Ishikawa (cell line): ENCODE measurements around the gene CETP.

ENCODE experiments used
- CEBPB ChIP-seq: IDR thresholded peaks from 2 replicates; pipeline ENCODE4 v1.6.1; 2012
- CREB1 ChIP-seq: IDR thresholded peaks from 2 replicates; pipeline ENCODE4 v1.6.1; 2012; ENCODE audit warnings: low read depth
- EGR1 ChIP-seq: IDR thresholded peaks from 2 replicates; pipeline ENCODE4 v1.6.1; 2012
- EP300 ChIP-seq: IDR thresholded peaks from 2 replicates; pipeline ENCODE4 v1.6.1; 2012; ENCODE audit warnings: borderline replicate concordance
- FOXM1 ChIP-seq: IDR thresholded peaks from 2 replicates; pipeline ENCODE4 v1.6.1; 2012; ENCODE audit warnings: low read depth, borderline replicate concordance
- NFIC ChIP-seq: IDR thresholded peaks from 2 replicates; pipeline ENCODE4 v1.6.1; 2012
- RAD21 ChIP-seq: IDR thresholded peaks from 2 replicates; pipeline ENCODE4 v1.6.1; 2012; ENCODE audit warnings: low read depth
- TAF1 ChIP-seq: IDR thresholded peaks from 2 replicates; pipeline ENCODE4 v1.6.1; 2012; ENCODE audit warnings: low read depth, mild to moderate bottlenecking
- TCF12 ChIP-seq: IDR thresholded peaks from 2 replicates; pipeline ENCODE4 v1.6.1; 2012; ENCODE audit warnings: low read depth
- TEAD4 ChIP-seq: IDR thresholded peaks from 2 replicates; pipeline ENCODE4 v1.6.1; 2012
- YY1 ChIP-seq: IDR thresholded peaks from 2 replicates; pipeline ENCODE4 v1.6.1; 2012; ENCODE audit warnings: low read depth
- ZBTB7A ChIP-seq: IDR thresholded peaks from 2 replicates; pipeline ENCODE4 v1.6.1; 2012; ENCODE audit warnings: low read depth
- TF ChIP-seq, protein P1 (sequence below): IDR thresholded peaks from 2 replicates; pipeline ENCODE4 v1.6.1; 2012
- TF ChIP-seq, protein P2 (sequence below): IDR thresholded peaks from 2 replicates; pipeline ENCODE4 v1.6.1; 2012; ENCODE audit warnings: low read depth, mild to moderate bottlenecking
- TF ChIP-seq, protein P3 (sequence below): IDR thresholded peaks from 2 replicates; pipeline ENCODE4 v1.6.1; 2012

The CETP gene

DNA sequence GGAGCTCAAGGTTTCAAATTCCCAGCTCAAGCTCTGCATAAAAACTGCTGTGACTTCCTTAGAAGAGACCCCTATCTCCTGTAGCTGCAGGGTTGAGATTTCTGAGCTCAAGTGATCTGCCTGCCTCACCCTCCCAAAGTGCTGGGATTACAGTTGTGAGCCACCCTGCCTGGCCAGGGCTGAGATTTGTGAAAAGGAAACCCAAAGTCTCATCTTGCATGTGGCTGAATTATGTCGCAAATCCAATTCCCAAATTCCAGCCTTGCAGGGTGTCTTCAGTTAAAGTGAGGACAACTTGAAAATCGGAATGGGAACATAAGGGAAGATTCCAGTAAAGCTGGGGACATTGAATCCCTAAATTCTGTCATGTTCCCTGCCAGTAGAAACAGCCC is 14.2 kb upstream of the CETP start:
- TF ChIP-seq RAD21 (no peak), TEAD4 (no peak), CEBPB (no peak), YY1 (no peak), CREB1 (no peak), EGR1 (no peak), TAF1 (no peak), ZBTB7A (no peak), FOXM1 (no peak), EP300 (no peak), NFIC (no peak), TCF12 (no peak)
- TF ChIP-seq, protein P1, sequence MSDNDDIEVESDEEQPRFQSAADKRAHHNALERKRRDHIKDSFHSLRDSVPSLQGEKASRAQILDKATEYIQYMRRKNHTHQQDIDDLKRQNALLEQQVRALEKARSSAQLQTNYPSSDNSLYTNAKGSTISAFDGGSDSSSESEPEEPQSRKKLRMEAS, result no peak
- TF ChIP-seq, protein P2, sequence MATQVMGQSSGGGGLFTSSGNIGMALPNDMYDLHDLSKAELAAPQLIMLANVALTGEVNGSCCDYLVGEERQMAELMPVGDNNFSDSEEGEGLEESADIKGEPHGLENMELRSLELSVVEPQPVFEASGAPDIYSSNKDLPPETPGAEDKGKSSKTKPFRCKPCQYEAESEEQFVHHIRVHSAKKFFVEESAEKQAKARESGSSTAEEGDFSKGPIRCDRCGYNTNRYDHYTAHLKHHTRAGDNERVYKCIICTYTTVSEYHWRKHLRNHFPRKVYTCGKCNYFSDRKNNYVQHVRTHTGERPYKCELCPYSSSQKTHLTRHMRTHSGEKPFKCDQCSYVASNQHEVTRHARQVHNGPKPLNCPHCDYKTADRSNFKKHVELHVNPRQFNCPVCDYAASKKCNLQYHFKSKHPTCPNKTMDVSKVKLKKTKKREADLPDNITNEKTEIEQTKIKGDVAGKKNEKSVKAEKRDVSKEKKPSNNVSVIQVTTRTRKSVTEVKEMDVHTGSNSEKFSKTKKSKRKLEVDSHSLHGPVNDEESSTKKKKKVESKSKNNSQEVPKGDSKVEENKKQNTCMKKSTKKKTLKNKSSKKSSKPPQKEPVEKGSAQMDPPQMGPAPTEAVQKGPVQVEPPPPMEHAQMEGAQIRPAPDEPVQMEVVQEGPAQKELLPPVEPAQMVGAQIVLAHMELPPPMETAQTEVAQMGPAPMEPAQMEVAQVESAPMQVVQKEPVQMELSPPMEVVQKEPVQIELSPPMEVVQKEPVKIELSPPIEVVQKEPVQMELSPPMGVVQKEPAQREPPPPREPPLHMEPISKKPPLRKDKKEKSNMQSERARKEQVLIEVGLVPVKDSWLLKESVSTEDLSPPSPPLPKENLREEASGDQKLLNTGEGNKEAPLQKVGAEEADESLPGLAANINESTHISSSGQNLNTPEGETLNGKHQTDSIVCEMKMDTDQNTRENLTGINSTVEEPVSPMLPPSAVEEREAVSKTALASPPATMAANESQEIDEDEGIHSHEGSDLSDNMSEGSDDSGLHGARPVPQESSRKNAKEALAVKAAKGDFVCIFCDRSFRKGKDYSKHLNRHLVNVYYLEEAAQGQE, result no peak
- TF ChIP-seq, protein P3, sequence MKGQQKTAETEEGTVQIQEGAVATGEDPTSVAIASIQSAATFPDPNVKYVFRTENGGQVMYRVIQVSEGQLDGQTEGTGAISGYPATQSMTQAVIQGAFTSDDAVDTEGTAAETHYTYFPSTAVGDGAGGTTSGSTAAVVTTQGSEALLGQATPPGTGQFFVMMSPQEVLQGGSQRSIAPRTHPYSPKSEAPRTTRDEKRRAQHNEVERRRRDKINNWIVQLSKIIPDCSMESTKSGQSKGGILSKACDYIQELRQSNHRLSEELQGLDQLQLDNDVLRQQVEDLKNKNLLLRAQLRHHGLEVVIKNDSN, result no peak

DNA sequence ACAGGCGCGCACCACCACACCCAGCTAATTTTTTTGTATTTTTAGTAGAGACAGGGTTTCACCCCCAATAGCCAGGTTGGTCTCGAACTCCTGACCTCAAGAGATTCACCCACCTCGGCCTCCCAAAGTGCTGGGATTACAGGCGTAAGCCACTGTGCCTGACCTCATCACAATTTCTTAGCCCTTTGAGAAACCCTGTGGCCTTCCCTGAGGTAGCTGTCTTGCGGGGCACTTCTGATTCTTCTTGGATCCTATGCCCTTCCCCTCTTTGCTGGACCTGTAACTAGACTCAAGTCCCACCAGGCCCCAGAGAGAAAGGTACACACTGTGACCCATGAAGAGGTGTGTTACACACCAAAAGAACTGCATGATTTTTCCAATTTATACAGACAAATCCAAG is 13.5 kb upstream of the CETP start:
- TF ChIP-seq TCF12 (no peak), NFIC (no peak), TAF1 (no peak)

DNA sequence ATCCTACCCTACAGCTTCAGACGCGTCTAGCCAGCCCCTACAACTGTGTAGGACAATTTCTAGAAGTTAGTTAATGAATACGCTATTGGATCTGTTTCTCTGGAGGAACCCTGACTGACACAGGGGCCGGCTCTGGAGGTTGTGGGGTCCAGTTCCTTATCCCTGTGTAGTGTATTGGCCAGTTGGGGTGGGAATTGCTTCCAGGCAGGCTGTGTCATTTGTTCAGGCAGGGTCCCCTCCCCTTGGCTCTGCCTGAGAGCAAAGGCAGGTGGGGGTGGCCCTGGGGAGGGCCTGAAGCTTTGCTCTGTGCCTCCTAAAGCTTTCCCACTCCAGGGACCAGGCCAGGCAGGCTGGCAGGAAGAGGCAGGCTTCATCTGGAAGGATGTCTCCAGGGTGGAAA is 11.7 kb upstream of the CETP start:
- TF ChIP-seq, protein P2, result no peak
- TF ChIP-seq NFIC (no peak), FOXM1 (no peak), RAD21 (no peak), TAF1 (no peak), EP300 (no peak)

DNA sequence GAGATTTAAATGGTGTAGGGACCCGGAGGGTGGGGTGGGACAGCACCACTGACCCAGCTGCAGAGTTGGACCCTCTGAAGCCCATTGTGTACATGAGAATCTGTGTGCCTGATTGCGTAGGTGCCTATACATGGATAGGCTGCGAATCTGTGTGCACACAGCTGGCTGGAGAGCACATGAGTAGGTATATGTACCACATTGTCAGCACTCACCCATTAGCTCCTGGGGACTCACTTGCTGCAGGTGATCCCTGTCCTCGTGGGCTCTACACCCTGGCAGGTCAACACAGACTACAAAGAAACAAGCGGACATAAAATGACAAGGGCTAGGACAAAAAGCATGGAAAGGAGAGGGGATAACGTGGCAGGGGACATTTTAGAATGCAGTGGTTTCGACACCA is 11.3 kb upstream of the CETP start:
- TF ChIP-seq EP300, result no peak
- TF ChIP-seq TAF1, result no peak
- TF ChIP-seq ZBTB7A, result no peak
- no peak for TF ChIP-seq EGR1
- no peak for TF ChIP-seq TEAD4
- TF ChIP-seq FOXM1, result no peak
- TF ChIP-seq, protein P2, result no peak
- no peak for TF ChIP-seq TCF12
- no peak for TF ChIP-seq YY1
- TF ChIP-seq NFIC, result no peak
- no peak for TF ChIP-seq CREB1
- TF ChIP-seq RAD21, result no peak
- TF ChIP-seq, protein P1, result no peak
- TF ChIP-seq CEBPB, result no peak
- TF ChIP-seq, protein P3, result no peak
